SK-N-MC (cell line): ENCODE measurements around the gene GNG12.

Source experiments
- DNase-seq: peaks from one replicate; pipeline ENCODE4 v3.0.0-alpha.2; 2011; ENCODE audit warnings: low read depth, low spot score
- H3K27ac ChIP-seq: fragments of 200-600 bp; sonication (generic); 2 replicates; pipeline ENCODE4 v1.5.1; 2016; ENCODE audit warnings: mixed run types
- H3K36me3 ChIP-seq: fragments of 200-600 bp; sonication (generic); 2 replicates; pipeline ENCODE4 v1.6.1; 2017; ENCODE audit warnings: antibody characterized with exemption, low read length, mixed read lengths; ENCODE audit not compliant: insufficient read depth
- H3K4me3 ChIP-seq: fragments of 200-600 bp; sonication (generic); 2 replicates; pipeline ENCODE4 v1.5.1; 2016
- H3K9ac ChIP-seq: fragments of 200-600 bp; sonication (generic); 2 replicates; pipeline ENCODE4 v1.8.0; 2017; ENCODE audit warnings: mixed run types, mixed read lengths; ENCODE audit not compliant: insufficient read length
- H3K9me3 ChIP-seq: fragments of 200-600 bp; sonication (generic); 2 replicates; pipeline ENCODE4 v1.6.1; 2017; ENCODE audit warnings: low read depth, mild to moderate bottlenecking, antibody characterized with exemption, low read length, moderate library complexity, mixed read lengths
- EZH2 ChIP-seq: fragments of 200-600 bp; sonication (generic); IDR thresholded peaks from one replicate; pipeline ENCODE4 v1.6.1; 2017; ENCODE audit warnings: antibody characterized with exemption
- FOXP2 ChIP-seq: optimal IDR thresholded peaks from 2 replicates; pipeline ENCODE3; 2011; ENCODE audit warnings: mild to moderate bottlenecking, moderate library complexity; ENCODE audit not compliant: insufficient read depth; ENCODE audit errors: extremely low read length, control extremely low read depth
- POLR2AphosphoS5 ChIP-seq: IDR thresholded peaks from 2 replicates; pipeline ENCODE4 v1.6.1; 2012; ENCODE audit warnings: mild to moderate bottlenecking, low read depth, low read length, borderline replicate concordance

GNG12 gene

GRCh38 chr1:67861856-67862516 is 28.7 kb upstream of the GNG12 start:
- Histone ChIP-seq H3K27ac (no peak overlapping the region), H3K9ac (no peak overlapping the region), H3K36me3 (no peaks in the 10 kb centered on the region), H3K9me3 (no peaks in the 10 kb centered on the region), H3K4me3 (no peak overlapping the region)
- TF ChIP-seq POLR2AphosphoS5 (no peak), FOXP2 (no peak), EZH2 (no peak)
- DNase-seq = no peak

- no peak overlapping the region for H3K4me3 ChIP-seq
- H3K27ac ChIP-seq = no peak overlapping the region
- no peaks in the 10 kb centered on the region for H3K36me3 ChIP-seq
- TF ChIP-seq POLR2AphosphoS5 (no peak), EZH2 (no peak), FOXP2 (no peak)
- no peak overlapping the region for H3K9ac ChIP-seq
- DNase-seq = no peak
- no peaks in the 10 kb centered on the region for H3K9me3 ChIP-seq
These were observed 27.5 kb upstream of the GNG12 start for GRCh38 chr1:67860776-67861175.

GRCh38 chr1:67856921-67857320 is 23.7 kb upstream of the GNG12 start:
- DNase-seq = no peak
- H3K4me3 ChIP-seq = no peak overlapping the region
- H3K9ac ChIP-seq = no peak overlapping the region
- no peak overlapping the region for H3K27ac ChIP-seq
- H3K9me3 ChIP-seq = no peaks in the 10 kb centered on the region
- TF ChIP-seq FOXP2 (no peak), EZH2 (no peak), POLR2AphosphoS5 (no peak)
- no peaks in the 10 kb centered on the region for H3K36me3 ChIP-seq

- no peak for DNase-seq
- no peaks in the 10 kb centered on the region for H3K36me3 ChIP-seq
- H3K4me3 ChIP-seq = no peak overlapping the region
- no peaks in the 10 kb centered on the region for H3K9me3 ChIP-seq
- H3K9ac ChIP-seq = no peak overlapping the region
- no peak overlapping the region for H3K27ac ChIP-seq
- TF ChIP-seq EZH2 = no peak
- TF ChIP-seq FOXP2 = no peak
These were observed 22.7 kb upstream of the GNG12 start for GRCh38 chr1:67855961-67856360.

GRCh38 chr1:67855444-67855843 is 22.2 kb upstream of the GNG12 start:
- no peak overlapping the region for H3K9ac ChIP-seq
- H3K4me3 ChIP-seq = no peak overlapping the region
- no peak overlapping the region for H3K27ac ChIP-seq
- H3K9me3 ChIP-seq = no peaks in the 10 kb centered on the region
- H3K36me3 ChIP-seq = no peaks in the 10 kb centered on the region
- TF ChIP-seq EZH2 (no peak), FOXP2 (no peak), POLR2AphosphoS5 (no peak)
- no peak for DNase-seq

- Histone ChIP-seq H3K27ac (no peak overlapping the region), H3K9ac (no peak overlapping the region), H3K4me3 (no peak overlapping the region), H3K9me3 (no peaks in the 10 kb centered on the region), H3K36me3 (no peaks in the 10 kb centered on the region)
- DNase-seq = no peak
- TF ChIP-seq FOXP2 (no peak), EZH2 (no peak), POLR2AphosphoS5 (no peak)
These were observed 20.4 kb upstream of the GNG12 start for GRCh38 chr1:67853704-67854103.

GRCh38 chr1:67851800-67852199 is 18.5 kb upstream of the GNG12 start:
- Histone ChIP-seq H3K4me3 (no peak overlapping the region), H3K9me3 (no peaks in the 10 kb centered on the region), H3K36me3 (no peaks in the 10 kb centered on the region), H3K27ac (no peak overlapping the region), H3K9ac (no peak overlapping the region)
- no peak for DNase-seq
- TF ChIP-seq FOXP2 (no peak), POLR2AphosphoS5 (no peak), EZH2 (no peak)

GRCh38 chr1:67850611-67851075 is 17.4 kb upstream of the GNG12 start:
- DNase-seq = no peak
- Histone ChIP-seq H3K4me3 (no peak overlapping the region), H3K27ac (no peak overlapping the region), H3K9ac (no peak overlapping the region), H3K9me3 (no peaks in the 10 kb centered on the region), H3K36me3 (no peaks in the 10 kb centered on the region)
- TF ChIP-seq EZH2 = no peak
- no peak for TF ChIP-seq POLR2AphosphoS5
- no peak for TF ChIP-seq FOXP2

- no peak for DNase-seq
- no peak overlapping the region for H3K27ac ChIP-seq
- TF ChIP-seq EZH2 (no peak), FOXP2 (no peak), POLR2AphosphoS5 (no peak)
- no peaks in the 10 kb centered on the region for H3K36me3 ChIP-seq
- H3K9me3 ChIP-seq = no peaks in the 10 kb centered on the region
- H3K9ac ChIP-seq = no peak overlapping the region
- no peak overlapping the region for H3K4me3 ChIP-seq
These were observed 16.9 kb upstream of the GNG12 start for GRCh38 chr1:67850151-67850551.
